ENCODE measurements around the gene PALLD. TPM values are rescaled to one million over a fixed set of nuclear protein-coding genes. Genes with fewer than 3 reads are reported as not detected.

The PALLD gene
- total and polyA plus RNA-seq, 7 donors, result 40.7 to 1,991 (median 1,233) TPM

- Histone ChIP-seq H3K36me3 (no peaks in the 10 kb centered on the region), H3K4me1 (no peaks in the 10 kb centered on the region), H3K27ac (no peak overlapping the region), H3K9me3 (no peaks in the 10 kb centered on the region), H3K27me3 (no peaks in the 10 kb centered on the region), H3K4me3 (no peak overlapping the region)
- TF ChIP-seq CTCF (IDR thresholded peaks at IDR 0.05), result no peak
- no peak for TF ChIP-seq POLR2A (IDR thresholded peaks at IDR 0.05)
- no peak for TF ChIP-seq EP300 (IDR thresholded peaks at IDR 0.05)
- TF ChIP-seq POLR2AphosphoS5 (IDR thresholded peaks at IDR 0.05), result no peak
- DNase-seq, result no peak
- intact Hi-C loops (cut with DNase I), result no loop called here
- 48 to 87% methylated on average over 3 of the region's 3 CpGs for WGBS, 2 donors
Observed at GRCh38 chr4:168488869-168489274, 8.0 kb upstream of the PALLD start.

GRCh38 chr4:168489616-168490015 is 7.2 kb upstream of the PALLD start:
- Histone ChIP-seq H3K27ac (no peak overlapping the region), H3K4me1 (no peaks in the 10 kb centered on the region), H3K9me3 (no peaks in the 10 kb centered on the region), H3K36me3 (no peaks in the 10 kb centered on the region), H3K4me3 (no peak overlapping the region), H3K27me3 (no peaks in the 10 kb centered on the region)
- no peak for TF ChIP-seq CTCF (IDR thresholded peaks at IDR 0.05)
- no peak for TF ChIP-seq POLR2A (IDR thresholded peaks at IDR 0.05)
- no peak for TF ChIP-seq POLR2AphosphoS5 (IDR thresholded peaks at IDR 0.05)
- TF ChIP-seq EP300 (IDR thresholded peaks at IDR 0.05), result no peak
- intact Hi-C loops (cut with DNase I), result no loop called here
- WGBS, 2 donors, result 96 to 97% methylated on average over 1 of the region's 1 CpG
- DNase-seq, result no peak

GRCh38 chr4:168490711-168491110 is 6.1 kb upstream of the PALLD start:
- 92 to 97% methylated on average over 2 of the region's 2 CpGs for WGBS, 2 donors
- no peaks in the 10 kb centered on the region for H3K4me1 ChIP-seq

GRCh38 chr4:168491563-168491962 is 5.3 kb upstream of the PALLD start:
- TF ChIP-seq POLR2A (IDR thresholded peaks at IDR 0.05) (no peak), EP300 (IDR thresholded peaks at IDR 0.05) (no peak), CTCF (IDR thresholded peaks at IDR 0.05) (no peak), POLR2AphosphoS5 (IDR thresholded peaks at IDR 0.05) (no peak)
- Histone ChIP-seq H3K27me3 (no peaks in the 10 kb centered on the region), H3K36me3 (no peaks in the 10 kb centered on the region), H3K4me1 (no peaks in the 10 kb centered on the region), H3K4me3 (no peak overlapping the region), H3K9me3 (no peaks in the 10 kb centered on the region), H3K27ac (no peak overlapping the region)
- intact Hi-C loops (cut with DNase I), result no loop called here
- 92 to 94% methylated on average over 2 of the region's 2 CpGs for WGBS, 2 donors
- DNase-seq, result no peak

More at GRCh38 chr4:168490711-168491110, 6.1 kb upstream of the PALLD start:
- Histone ChIP-seq H3K36me3 (no peaks in the 10 kb centered on the region), H3K4me3 (no peak overlapping the region), H3K27ac (no peak overlapping the region), H3K27me3 (no peaks in the 10 kb centered on the region), H3K9me3 (no peaks in the 10 kb centered on the region)
- intact Hi-C loops (cut with DNase I), result no loop called here
- no peak for TF ChIP-seq CTCF (IDR thresholded peaks at IDR 0.05)
- TF ChIP-seq EP300 (IDR thresholded peaks at IDR 0.05), result no peak
- TF ChIP-seq POLR2AphosphoS5 (IDR thresholded peaks at IDR 0.05), result no peak
- TF ChIP-seq POLR2A (IDR thresholded peaks at IDR 0.05), result no peak
- DNase-seq, result no peak

- no peaks in the 10 kb centered on the region for H3K27me3 ChIP-seq
- no peak overlapping the region for H3K27ac ChIP-seq
- H3K4me1 ChIP-seq, result no peaks in the 10 kb centered on the region
- no peak overlapping the region for H3K4me3 ChIP-seq
- intact Hi-C loops (cut with DNase I), result no loop called here
- no peak for DNase-seq
- TF ChIP-seq POLR2A (IDR thresholded peaks at IDR 0.05) (no peak), CTCF (IDR thresholded peaks at IDR 0.05) (no peak)
- no peaks in the 10 kb centered on the region for H3K36me3 ChIP-seq
- no peaks in the 10 kb centered on the region for H3K9me3 ChIP-seq
Observed at GRCh38 chr4:168498251-168498650, 1.4 kb downstream of the PALLD start.

Measured in sigmoid colon (tissue), 7 donors.